Epithelial cell of esophagus (primary cell): ENCODE data around the gene ZDHHC14.

ENCODE experiments used
- DNase-seq: peaks from one replicate; pipeline ENCODE4 v3.0.0; 2010; ENCODE audit warnings: low read depth
- H3K4me3 ChIP-seq: 2 replicates; pipeline ENCODE4 v1.5.1; 2011; ENCODE audit warnings: mild to moderate bottlenecking, low read length, control low read depth
- CTCF ChIP-seq: IDR thresholded peaks from 2 replicates; pipeline ENCODE4 v1.5.1; 2011; ENCODE audit warnings: low read depth, mild to moderate bottlenecking, low read length, control low read depth, inconsistent platforms; ENCODE audit not compliant: insufficient read depth; ENCODE audit errors: missing control alignments

ZDHHC14 gene

GRCh38 chr6:157438611-157439111, 57.7 kb downstream of the ZDHHC14 start:
- H3K4me3 ChIP-seq: no peak overlapping the region
- no peak for TF ChIP-seq CTCF
- DNase-seq: no peak

GRCh38 chr6:157440171-157440570, 59.2 kb downstream of the ZDHHC14 start:
- DNase-seq: no peak
- no peak for TF ChIP-seq CTCF
- no peak overlapping the region for H3K4me3 ChIP-seq

- no peak for TF ChIP-seq CTCF
- H3K4me3 ChIP-seq: no peak overlapping the region
- peak; percentile 37 for DNase-seq
Measured at GRCh38 chr6:157442291-157442690, 61.3 kb downstream of the ZDHHC14 start.

GRCh38 chr6:157443066-157443800, 62.2 kb downstream of the ZDHHC14 start:
- H3K4me3 ChIP-seq: no peak overlapping the region
- no peak for TF ChIP-seq CTCF
- peak; percentile 53 for DNase-seq

GRCh38 chr6:157445277-157446009, 64.5 kb downstream of the ZDHHC14 start:
- no peak overlapping the region for H3K4me3 ChIP-seq
- TF ChIP-seq CTCF: no peak
- DNase-seq: no peak

- no peak for TF ChIP-seq CTCF
- no peak for DNase-seq
Measured at GRCh38 chr6:157447735-157448134, 66.7 kb downstream of the ZDHHC14 start.

More at GRCh38 chr6:157447735-157448134, 66.7 kb downstream of the ZDHHC14 start:
- no peak overlapping the region for H3K4me3 ChIP-seq
